ENCODE results near the gene VTCN1.

DNA sequence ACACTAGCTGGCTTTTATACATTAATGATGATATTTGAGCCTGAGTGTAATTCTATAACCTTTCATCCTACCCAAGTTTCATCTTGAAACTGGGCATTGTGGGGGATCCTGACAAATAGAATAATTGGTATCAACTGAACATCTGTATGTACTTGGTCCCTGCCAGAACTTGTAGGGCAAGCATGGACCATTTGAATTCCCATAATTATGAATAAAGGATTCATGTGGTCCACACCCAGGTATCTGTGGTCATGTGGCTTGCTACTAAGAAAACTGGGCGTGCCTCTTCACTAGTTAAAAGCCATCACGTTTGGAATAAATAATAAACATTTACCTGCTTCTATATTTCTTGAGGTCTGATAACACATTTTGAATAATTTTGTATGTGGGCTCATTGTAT is 20.6 kb upstream of the VTCN1 start:
- TF ChIP-seq POLR2A (IDR thresholded peaks at IDR 0.05; ENCODE audit: low read depth, low read length) (no peak), TAF1 (IDR thresholded peaks at IDR 0.05; ENCODE audit: borderline replicate concordance, low read depth, low read length) (no peak)
